Fibroblast of lung (primary cell): ENCODE measurements around the gene PSME4.

Source experiments
- CTCF ChIP-seq, 2 donors: IDR thresholded peaks in 1 of 2; conservative IDR thresholded peaks in 1 of 2; 1 replicate in 1 of 2; 2 replicates in 1 of 2; pipeline ENCODE4 v1.5.1; 2011 to 2012; ENCODE audit warnings: low read length in 2 of 2, control low read depth in 1 of 2, inconsistent platforms in 1 of 2, low read depth in 1 of 2, mild to moderate bottlenecking in 1 of 2
- EZH2 ChIP-seq: IDR thresholded peaks from 2 replicates; pipeline ENCODE4 v1.5.1; 2012; ENCODE audit warnings: low read length, control low read depth, mild to moderate bottlenecking; ENCODE audit errors: missing control alignments

- TF ChIP-seq CTCF (conservative IDR thresholded peaks at IDR 0.05 in 1 of 2, IDR thresholded peaks at IDR 0.05 in 1 of 2; ENCODE audit: low read depth in 1 of 2, low read length in 2 of 2) (no peak), EZH2 (no peak)
These were observed 63.2 kb downstream of the PSME4 start for GRCh38 chr2:53907582-53907981.
